SK-N-SH treated with all-trans-retinoic acid at 6 μM for 48 hours (cell line): Measurements from ENCODE around the gene ITGBL1.

Experiments used
- ARNTL ChIP-seq: fragments of 450-650 bp; formaldehyde crosslinking; IDR thresholded peaks from 2 replicates; pipeline ENCODE4 v1.5.0; 2020; ENCODE audit warnings: low read depth, mild to moderate bottlenecking, moderate library complexity, borderline replicate concordance
- RARB ChIP-seq: fragments of 250-450 bp; sonication (Bioruptor Pico); IDR thresholded peaks from 2 replicates; pipeline ENCODE4 v1.8.0; 2021; ENCODE audit warnings: mild to moderate bottlenecking, moderate library complexity
- SNAI2 ChIP-seq: fragments of 250-450 bp; sonication (Bioruptor Pico); IDR thresholded peaks from 2 replicates; pipeline ENCODE4 v1.5.0; 2020; ENCODE audit warnings: mild to moderate bottlenecking, moderate library complexity
- TOX ChIP-seq: fragments of 250-450 bp; sonication (Bioruptor Pico); IDR thresholded peaks from 2 replicates; pipeline ENCODE4 v1.8.0; 2021; ENCODE audit warnings: mild to moderate bottlenecking, moderate library complexity, borderline replicate concordance
- ZC3H10 ChIP-seq: fragments of 250-450 bp; sonication (Bioruptor Pico); IDR thresholded peaks from 2 replicates; pipeline ENCODE4 v1.5.1; 2021; ENCODE audit warnings: mild to moderate bottlenecking, moderate library complexity
- ZFP3 ChIP-seq: fragments of 250-450 bp; sonication (Bioruptor Pico); IDR thresholded peaks from 2 replicates; pipeline ENCODE4 v1.5.0; 2020; ENCODE audit warnings: mild to moderate bottlenecking, moderate library complexity
- ZFP30 ChIP-seq: fragments of 450-650 bp; formaldehyde crosslinking; IDR thresholded peaks from 2 replicates; pipeline ENCODE4 v1.5.0; 2022; ENCODE audit warnings: mild to moderate bottlenecking, moderate library complexity
- ZNF565 ChIP-seq: fragments of 450-650 bp; formaldehyde crosslinking; conservative IDR thresholded peaks from 2 replicates; pipeline ENCODE4 v1.5.0; 2020; ENCODE audit warnings: low read depth, mild to moderate bottlenecking, moderate library complexity
- ZNF70 ChIP-seq: fragments of 450-650 bp; formaldehyde crosslinking; IDR thresholded peaks from 2 replicates; pipeline ENCODE4 v1.5.0; 2020; ENCODE audit warnings: mild to moderate bottlenecking, moderate library complexity
- ZNF8 ChIP-seq: fragments of 450-650 bp; formaldehyde crosslinking; IDR thresholded peaks from 2 replicates; pipeline ENCODE4 v1.5.0; 2020; ENCODE audit warnings: mild to moderate bottlenecking, moderate library complexity
- TF ChIP-seq, protein P1 (sequence below): fragments of 250-450 bp; sonication (Bioruptor Pico); IDR thresholded peaks from 2 replicates; pipeline ENCODE4 v1.5.1; 2020; ENCODE audit warnings: low read depth, mild to moderate bottlenecking, moderate library complexity
- TF ChIP-seq, protein P2 (sequence below): fragments of 250-450 bp; sonication (Bioruptor Pico); IDR thresholded peaks from 2 replicates; pipeline ENCODE4 v1.8.0; 2020; ENCODE audit warnings: mild to moderate bottlenecking, moderate library complexity, borderline replicate concordance
- TF ChIP-seq, protein P3 (sequence below): fragments of 250-450 bp; sonication (Bioruptor Pico); IDR thresholded peaks from 2 replicates; pipeline ENCODE4 v1.8.0; 2021; ENCODE audit warnings: low read depth, mild to moderate bottlenecking, moderate library complexity, borderline replicate concordance
- TF ChIP-seq, protein P4 (sequence below): fragments of 250-450 bp; sonication (Bioruptor Pico); IDR thresholded peaks from 2 replicates; pipeline ENCODE4 v1.5.1; 2021; ENCODE audit warnings: mild to moderate bottlenecking, moderate library complexity

DNA sequence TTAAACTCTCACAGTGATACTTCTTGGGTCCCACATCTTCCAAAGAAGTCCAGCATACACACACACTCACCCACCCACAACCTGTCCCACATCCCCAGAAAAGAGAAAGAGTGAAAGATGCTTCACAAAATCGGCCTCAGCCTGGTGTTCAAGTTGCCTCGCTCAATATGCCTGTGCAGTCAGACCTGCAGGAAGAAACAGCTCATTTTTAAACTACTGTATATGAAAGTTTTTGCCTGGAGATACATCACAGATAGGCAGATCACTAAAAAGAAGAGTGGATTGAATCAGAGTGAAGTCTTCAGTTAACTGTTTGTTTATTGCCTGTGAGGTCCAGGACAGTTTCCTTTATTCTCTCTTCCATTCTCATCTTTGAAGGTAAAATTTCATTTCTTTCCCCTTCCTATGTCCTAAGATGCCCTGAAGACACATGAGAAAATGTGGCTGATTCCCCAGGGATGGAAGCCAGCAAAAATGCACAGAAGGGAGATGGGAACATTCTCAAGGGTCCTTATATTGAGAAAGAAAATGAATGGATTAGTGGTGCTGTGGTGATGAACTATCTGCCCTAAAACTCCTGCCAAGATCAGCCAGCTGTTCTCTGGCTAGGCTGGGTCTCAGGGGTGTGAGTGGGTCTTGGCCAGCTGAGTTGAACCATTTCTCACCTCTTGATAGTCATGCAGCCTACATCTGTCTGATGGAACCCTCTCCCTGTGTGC, 259.0 kb downstream of the ITGBL1 start:
- TF ChIP-seq, protein P1, sequence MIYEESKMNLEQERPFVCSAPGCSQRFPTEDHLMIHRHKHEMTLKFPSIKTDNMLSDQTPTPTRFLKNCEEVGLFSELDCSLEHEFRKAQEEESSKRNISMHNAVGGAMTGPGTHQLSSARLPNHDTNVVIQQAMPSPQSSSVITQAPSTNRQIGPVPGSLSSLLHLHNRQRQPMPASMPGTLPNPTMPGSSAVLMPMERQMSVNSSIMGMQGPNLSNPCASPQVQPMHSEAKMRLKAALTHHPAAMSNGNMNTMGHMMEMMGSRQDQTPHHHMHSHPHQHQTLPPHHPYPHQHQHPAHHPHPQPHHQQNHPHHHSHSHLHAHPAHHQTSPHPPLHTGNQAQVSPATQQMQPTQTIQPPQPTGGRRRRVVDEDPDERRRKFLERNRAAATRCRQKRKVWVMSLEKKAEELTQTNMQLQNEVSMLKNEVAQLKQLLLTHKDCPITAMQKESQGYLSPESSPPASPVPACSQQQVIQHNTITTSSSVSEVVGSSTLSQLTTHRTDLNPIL = no peak
- TF ChIP-seq ZFP3 (no peak), ZNF565 (CRISPR knock-in tag) (no peak), SNAI2 (CRISPR knock-in tag) (no peak), ZFP30 (CRISPR knock-in tag) (no peak), TOX (CRISPR knock-in tag) (no peak), RARB (CRISPR knock-in tag) (no peak), ZNF70 (no peak), ZC3H10 (CRISPR knock-in tag) (no peak), ZNF8 (no peak), ARNTL (CRISPR knock-in tag) (no peak)
- TF ChIP-seq, protein P2, sequence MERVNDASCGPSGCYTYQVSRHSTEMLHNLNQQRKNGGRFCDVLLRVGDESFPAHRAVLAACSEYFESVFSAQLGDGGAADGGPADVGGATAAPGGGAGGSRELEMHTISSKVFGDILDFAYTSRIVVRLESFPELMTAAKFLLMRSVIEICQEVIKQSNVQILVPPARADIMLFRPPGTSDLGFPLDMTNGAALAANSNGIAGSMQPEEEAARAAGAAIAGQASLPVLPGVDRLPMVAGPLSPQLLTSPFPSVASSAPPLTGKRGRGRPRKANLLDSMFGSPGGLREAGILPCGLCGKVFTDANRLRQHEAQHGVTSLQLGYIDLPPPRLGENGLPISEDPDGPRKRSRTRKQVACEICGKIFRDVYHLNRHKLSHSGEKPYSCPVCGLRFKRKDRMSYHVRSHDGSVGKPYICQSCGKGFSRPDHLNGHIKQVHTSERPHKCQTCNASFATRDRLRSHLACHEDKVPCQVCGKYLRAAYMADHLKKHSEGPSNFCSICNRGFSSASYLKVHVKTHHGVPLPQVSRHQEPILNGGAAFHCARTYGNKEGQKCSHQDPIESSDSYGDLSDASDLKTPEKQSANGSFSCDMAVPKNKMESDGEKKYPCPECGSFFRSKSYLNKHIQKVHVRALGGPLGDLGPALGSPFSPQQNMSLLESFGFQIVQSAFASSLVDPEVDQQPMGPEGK (CRISPR knock-in tag) = no peak
- TF ChIP-seq, protein P3, sequence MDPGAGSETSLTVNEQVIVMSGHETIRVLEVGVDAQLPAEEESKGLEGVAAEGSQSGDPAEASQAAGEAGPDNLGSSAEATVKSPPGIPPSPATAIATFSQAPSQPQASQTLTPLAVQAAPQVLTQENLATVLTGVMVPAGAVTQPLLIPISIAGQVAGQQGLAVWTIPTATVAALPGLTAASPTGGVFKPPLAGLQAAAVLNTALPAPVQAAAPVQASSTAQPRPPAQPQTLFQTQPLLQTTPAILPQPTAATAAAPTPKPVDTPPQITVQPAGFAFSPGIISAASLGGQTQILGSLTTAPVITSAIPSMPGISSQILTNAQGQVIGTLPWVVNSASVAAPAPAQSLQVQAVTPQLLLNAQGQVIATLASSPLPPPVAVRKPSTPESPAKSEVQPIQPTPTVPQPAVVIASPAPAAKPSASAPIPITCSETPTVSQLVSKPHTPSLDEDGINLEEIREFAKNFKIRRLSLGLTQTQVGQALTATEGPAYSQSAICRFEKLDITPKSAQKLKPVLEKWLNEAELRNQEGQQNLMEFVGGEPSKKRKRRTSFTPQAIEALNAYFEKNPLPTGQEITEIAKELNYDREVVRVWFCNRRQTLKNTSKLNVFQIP = no peak
- TF ChIP-seq, protein P4, sequence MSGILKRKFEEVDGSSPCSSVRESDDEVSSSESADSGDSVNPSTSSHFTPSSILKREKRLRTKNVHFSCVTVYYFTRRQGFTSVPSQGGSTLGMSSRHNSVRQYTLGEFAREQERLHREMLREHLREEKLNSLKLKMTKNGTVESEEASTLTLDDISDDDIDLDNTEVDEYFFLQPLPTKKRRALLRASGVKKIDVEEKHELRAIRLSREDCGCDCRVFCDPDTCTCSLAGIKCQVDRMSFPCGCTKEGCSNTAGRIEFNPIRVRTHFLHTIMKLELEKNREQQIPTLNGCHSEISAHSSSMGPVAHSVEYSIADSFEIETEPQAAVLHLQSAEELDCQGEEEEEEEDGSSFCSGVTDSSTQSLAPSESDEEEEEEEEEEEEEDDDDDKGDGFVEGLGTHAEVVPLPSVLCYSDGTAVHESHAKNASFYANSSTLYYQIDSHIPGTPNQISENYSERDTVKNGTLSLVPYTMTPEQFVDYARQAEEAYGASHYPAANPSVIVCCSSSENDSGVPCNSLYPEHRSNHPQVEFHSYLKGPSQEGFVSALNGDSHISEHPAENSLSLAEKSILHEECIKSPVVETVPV = no peak
